NOMO-1 treated with DMSO at 0.1 percent for 48 hours (cell line): ENCODE measurements around the gene ELFN2.

Source experiments
- DNase-seq: peaks from one replicate; lab custom pipeline; 2025; ENCODE audit not compliant: unreplicated experiment; lab: John Stamatoyannopoulos, UW

Gene ELFN2

DNA sequence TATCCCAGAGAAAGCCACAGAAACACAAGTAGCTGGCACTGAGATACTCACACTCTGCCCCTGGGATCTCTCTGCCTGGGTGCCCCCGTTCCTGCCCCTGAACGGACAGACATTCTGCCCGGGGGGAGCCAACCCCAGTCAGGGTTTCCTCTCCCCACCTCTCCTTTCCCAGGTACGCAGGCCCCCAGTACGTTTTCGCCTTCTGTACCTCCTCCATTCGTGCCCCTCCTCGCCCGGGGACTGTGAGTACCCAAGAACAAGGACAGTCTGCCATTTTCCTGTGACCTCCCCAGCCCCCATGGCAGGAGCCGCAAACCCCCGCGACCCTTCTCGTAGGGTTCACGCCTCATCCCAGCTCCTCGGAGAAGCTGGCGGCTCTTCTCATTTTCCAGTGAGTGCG, 29.1 kb upstream of the ELFN2 start:
- DNase-seq: no peak

DNA sequence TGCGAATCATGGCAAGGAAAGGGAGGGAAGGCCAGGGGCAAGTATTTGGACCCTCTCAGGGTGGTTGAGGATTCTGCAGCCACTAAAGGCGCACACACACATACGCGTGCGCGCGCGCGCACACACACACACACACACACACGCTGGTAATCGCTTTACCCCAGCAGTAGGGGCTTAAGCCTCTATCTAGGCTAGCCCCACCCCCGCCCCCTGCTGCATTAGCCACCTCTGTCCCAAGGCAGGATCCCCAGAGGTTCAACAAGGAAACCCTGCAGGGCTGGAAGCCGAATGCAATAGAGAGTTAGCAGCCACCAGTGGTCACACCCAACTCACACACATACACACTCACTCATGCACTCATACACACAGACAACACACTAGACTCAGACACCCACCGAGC, 28.6 kb upstream of the ELFN2 start:
- DNase-seq: no peak

DNA sequence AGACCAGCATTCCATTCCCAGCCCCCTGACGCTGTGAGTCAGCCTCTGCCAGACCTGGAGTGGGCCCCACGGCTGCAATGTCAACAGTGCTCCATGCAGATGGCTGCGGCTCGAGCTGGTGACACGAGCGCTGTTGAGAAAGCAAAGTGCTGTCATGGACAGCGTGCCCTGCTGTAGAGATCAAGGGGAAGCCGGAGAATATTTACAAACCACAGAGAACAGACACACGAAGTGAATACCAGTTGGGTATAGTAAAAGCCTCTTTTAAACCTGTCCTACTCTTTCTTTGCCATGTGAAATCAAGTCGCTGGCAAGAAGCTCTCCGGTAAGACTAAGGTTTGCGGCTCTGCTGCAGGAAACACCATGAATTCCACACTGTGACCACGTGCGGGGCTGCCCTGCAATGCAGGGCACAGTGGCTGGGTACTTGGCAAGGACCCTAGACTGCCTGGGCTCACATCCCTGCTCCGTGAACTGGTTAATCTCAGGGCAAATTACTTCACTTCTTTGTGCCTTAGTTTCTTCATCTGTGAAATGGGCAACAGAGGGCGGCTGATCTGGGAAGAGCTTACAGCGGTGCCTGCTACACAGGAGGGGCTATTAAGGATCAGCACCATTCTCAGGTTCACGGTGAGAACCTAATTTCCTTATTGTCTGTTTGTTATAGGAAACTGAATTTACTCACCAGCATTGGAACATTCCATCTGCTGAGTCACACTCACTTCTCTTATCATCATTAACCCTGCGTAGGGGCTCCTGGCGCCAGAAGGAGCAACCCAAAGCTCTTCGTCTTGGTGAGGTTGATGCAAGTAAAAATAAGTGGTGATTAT, 27.8 kb upstream of the ELFN2 start:
- peak; percentile 67 for DNase-seq

DNA sequence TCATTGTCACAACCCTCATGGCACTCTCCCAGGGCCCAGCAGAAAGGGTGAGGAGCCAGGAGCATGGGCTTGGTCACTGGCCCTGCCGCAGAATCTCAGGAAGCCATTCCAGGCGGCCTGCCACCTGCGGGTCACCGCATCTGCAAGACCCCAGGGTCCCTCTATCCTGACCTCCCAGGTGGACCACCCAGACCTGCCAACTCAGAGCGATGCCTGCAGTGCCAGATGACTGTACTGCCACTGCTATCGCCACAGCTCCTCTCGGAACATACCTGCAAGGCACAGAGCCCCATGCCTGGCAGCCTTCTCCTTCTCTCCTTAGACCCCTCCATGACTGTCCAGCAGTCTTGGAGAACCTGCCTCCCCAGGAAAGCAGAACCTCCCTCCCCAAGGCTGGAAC, 26.4 kb upstream of the ELFN2 start:
- DNase-seq: no peak

DNA sequence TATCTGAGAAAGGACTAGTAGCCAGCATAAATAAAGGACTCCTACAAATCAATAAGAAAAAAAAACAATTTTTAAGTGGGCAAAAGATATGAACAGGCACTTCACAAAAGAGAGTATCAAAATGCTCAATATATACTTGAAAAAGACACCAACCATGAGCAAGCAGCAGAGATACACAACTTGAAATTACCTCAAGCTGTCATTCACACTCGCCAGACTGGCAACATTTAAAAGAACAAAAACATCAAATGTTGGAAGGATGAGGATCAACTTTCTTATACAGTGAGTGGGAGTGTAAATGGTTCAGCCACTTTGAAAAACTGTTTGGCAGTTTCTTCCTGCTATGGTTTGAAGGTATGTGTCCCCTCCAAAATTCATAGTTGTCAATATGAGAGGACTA, 23.9 kb upstream of the ELFN2 start:
- no peak for DNase-seq

DNA sequence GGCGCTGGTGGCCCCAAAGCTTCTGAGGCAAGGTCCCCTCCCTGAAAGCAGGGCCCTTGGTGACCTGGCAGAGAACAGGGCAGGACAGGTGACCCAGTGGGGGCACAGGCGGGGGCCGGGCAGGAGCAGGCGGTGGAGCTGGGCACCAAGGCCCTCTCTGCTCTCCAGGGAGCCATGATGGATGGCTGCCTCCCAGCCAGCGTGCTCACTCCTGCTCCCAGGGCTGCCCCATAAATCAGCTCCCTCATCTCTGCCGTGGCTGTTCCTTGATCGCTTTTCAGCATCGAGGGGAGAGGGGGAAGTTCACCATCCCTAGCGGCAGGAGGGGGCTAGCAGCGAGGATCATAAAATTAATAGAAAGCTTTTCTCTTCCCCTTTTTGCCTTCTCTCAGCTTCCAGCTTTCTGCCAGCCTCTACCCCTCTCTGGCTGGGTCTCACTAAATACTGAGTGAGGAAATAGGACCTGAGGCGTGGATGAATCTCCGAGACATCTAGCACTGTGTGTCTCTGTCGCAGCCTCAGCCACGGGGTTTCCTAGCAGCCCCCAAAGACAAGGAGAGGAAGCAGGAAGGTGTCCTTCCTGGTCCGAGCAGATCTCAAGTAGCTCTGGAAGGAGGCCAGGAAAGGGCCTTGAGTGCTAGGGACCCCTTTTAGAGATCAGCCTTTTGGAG, 22.2 kb upstream of the ELFN2 start:
- peak; percentile 83 for DNase-seq

DNA sequence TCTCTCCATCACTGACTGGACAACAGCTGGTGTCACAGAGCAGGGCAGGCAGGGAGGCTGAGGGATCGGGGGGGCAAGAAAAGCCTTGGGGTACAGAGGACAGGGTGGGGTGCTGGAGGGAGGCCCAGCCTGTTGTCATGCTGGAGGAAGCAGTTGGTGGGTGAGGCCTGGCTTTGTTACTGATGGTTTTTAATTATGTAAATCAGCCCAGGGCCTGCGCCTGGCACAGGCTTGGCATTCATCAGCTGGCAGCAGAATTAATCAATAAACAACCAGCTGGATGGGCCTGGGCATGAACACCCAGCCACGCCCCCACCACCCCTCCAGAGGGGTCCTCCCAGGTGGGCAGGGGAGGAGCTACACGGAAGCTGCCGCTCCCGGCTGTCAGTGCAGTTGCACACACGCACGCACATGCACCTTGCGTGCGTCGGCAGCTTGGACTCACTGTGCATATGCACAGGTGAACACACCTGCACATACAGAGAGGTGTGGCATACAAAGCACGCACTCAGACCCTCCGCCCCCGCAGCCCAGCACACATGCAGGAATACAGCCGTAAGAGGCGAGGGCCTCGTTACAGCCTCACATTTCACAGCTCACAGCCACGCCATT, 21.3 kb upstream of the ELFN2 start:
- no peak for DNase-seq

DNA sequence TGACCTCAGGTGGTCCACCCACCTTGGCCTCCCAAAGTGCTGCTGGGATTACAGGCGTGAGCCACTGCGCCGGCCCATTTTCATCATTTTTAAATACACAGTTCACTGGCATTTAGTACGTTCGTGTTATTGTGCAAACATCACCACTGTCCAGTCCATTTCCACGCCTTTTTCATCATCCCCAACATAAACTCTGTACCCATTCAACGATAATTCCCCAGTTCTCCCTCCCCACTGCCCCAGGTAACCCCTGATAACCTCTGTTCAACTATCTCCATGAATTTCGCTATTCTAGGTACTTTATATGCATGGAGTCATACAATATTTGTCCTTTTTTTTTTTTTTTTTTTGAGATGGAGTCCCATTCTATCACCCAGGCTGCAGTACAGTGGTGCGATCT, 18.2 kb upstream of the ELFN2 start:
- no peak for DNase-seq

DNA sequence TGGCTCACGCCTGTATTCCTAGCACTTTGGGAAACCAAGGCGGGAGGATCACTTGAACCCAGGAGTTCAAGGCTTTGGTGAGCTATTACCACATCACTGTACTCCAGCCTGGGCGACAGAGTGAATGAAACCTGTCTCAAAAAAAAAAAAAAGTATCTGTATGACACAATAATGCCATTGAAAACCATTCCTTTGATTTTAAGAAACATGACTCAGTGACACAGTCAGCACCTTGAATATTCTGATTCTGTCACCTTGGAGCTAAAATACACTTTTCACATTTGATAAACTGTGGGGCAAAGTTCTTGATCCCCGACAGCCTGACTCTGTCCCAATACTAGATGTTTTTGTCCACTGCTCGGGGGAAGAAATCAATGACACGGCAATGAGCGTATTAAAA, 16.7 kb upstream of the ELFN2 start:
- DNase-seq: no peak

DNA sequence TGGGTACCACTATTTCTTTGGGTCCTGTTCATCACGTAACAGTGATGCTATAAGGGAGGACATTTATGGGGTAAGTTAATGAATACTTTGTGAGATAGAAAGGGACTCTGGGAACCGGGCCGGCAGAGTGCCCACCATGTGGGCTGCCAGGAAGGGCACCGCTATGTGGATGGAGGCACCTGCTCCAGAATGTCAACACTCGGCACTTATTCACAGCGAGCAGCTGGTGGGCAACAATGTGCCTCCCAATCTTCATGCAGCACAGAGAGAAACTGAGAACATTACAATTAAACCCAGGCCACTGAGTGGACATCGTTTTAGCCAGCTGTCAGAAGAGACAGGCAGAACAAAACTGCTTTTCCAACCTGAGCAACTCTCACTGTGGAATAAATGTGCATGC, 15.8 kb upstream of the ELFN2 start:
- no peak for DNase-seq

DNA sequence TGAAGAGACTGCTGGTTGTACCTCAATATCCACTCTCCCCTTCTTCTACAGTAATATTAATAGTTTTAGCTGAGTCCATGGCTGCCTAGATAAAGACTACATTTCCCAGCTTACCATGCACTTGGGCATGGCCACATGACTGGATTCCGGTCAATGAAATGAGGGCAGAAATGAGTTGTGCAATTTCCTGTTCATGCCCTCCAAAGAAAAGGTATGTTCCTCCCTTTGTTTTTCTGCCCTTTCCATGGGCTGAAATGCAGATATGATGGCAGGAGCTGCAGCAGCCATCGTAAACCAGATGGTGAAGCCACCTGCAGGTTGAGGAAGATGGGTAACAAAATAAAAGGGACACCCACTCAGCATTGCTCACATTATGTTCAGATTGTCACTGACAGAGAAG, 15.3 kb upstream of the ELFN2 start:
- DNase-seq: peak; percentile 49

DNA sequence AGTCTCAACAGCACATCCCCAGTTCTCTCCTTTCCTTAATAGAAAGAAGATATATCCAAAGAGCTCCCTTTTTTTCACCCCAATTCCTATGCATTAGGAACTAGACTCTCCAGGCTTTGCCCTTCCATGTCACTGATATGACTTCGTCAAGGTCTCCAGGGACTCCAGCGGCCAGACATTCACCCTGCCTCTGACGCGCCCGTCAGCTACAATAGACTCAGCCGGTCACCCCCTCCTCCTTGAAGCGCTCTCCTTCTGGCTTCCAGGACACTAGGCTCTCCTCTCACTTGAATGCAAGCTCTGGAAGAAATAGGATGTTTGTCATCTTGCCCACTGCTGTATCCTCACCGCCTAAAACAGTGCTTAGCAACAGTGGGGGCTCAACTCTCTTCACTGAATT, 14.9 kb upstream of the ELFN2 start:
- no peak for DNase-seq

DNA sequence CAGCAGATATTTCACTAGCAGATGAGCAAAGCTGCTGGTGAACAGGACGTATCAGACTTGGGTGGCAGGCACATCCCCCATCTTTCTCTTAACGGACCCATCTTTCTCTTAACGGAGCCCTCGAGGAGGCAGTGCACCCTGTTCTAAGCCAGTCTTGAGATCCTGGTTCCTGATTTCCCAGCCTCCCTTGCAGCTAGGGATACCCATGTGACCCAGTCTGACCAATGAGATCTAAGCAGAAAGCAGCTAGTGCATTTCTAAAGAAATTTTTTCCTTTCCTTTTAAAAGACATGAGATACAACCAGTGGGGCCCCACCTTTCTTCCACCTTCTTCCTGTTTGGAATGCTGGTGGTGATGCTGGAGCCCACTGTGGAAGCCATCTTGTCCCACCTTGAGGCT, 13.6 kb upstream of the ELFN2 start:
- no peak for DNase-seq

DNA sequence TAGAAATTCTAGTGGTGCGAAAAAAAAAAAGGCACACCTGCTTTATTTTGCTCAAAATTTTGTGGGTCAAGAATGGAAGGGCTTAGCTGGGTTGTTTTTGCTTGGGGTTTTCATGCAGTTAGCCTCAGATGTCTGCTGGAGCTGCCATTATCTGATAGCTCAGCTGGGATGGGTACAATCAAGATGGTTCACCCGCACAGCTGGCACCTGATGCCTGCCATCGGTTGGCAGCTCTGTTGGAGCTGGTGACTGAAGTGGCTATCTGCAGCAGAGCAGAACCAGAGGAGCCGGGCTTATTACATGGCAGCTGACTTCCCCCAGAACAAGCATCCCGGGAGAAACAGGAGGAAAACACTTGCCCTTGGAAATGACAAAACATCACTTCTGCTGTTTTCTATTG, 12.1 kb upstream of the ELFN2 start:
- DNase-seq: no peak

DNA sequence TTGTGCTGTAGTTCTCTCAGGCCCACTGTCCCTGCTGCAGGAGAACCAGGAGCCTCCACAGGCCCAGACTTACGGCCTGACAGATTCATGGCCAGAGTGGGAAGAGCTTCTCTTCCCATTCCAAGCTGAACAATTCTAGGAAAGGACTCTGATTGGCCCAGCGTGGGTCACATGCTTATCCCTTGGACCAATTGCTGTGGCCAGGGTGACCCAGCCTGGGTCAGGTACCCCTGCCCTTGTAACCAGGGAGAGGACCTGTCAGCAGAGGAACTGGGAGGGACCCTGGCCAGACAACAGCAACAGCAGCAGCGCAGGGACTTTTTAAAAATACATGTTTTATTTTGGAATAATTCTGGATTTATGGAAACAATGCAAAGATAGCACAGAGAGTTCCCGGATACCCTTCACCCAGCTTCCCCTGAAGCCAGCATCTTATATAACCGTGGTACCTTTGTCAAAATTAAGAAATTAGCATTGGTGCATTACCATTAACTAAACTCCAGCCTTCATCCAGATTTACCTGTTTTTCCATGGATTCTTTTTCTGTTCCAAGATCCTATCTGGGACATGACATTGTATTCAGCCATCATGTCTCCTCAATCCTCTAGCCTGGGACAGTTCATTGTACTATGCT, 8.8 kb upstream of the ELFN2 start:
- DNase-seq: no peak

DNA sequence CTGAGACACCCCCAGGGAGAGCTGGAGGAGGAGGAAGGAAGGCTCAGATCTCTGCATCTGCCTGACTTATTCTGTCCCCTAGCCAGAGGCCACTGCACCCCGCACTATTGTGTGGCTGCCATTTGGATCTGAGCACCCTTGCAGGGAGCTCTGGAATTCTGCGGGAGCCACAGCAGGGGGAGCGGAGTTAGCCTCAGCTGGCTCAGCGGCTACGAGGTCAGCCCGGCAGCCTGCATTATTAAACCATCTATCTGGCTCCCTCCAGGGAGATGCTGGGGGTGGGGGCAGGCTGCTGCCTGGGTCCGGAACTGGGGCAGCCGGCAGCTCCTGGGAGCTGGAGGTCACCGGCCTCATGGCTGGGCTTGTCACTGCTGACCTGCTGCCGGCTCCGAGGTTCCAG, 6.5 kb upstream of the ELFN2 start:
- no peak for DNase-seq

DNA sequence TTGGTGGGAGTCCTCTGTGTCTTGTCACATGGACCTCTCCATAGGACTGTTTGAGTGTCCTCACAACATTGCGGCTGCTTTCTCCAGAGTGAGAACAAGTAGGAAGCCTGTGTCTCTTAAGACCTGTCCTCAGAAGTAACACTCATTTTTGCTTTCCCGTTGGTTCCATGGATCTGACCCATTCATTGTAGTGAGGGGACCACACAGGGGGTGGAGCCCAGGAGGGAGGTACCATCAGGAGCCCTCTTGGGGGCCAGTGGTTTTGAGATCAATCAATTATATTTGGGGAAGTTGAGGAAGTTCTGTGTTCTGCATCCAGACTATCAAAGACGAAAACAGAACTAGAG, 5.4 kb upstream of the ELFN2 start:
- DNase-seq: no peak

DNA sequence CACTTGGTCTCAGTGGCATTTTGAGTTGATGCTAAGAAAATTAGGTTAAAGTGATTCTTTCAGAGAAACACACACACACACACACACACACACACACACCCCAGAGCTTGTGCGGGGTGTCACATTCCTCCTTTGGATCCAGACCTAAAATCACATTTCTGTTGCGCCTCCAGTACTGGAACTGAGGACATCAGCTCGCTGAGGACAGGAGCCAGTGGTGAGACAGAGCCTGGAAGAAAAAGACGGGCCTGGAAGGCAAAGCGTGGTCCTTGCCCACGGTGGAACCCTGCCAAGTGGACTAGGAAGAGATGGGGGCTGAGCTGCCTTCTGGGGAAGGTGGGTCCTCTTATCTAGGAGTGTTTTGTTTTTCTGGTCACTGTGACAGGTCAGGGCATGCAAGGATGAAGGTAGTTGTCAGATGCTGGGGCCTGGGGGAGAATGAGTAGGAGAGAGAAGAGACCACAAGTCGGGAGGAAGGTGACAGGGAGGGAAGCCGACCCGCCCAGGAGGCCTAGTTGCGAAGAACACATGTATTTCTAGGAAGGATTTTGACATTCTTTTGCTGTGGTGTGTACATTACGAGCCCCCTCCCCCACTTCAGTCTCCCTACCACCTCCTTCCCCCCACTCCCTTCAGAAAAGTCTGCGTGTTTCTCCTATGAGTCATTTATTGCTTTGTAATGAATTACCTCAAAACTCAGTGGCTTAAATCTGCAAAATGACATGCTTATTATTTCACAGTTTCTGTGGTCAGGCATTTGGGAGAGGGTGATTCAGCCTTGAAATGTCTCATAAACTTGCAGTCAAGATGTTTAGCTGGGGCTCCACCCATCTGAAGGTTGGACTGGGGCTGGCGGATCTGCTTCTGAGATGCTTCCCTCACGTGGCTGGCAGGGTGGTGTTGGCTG, 4.8 kb upstream of the ELFN2 start:
- DNase-seq: peak; percentile 86

DNA sequence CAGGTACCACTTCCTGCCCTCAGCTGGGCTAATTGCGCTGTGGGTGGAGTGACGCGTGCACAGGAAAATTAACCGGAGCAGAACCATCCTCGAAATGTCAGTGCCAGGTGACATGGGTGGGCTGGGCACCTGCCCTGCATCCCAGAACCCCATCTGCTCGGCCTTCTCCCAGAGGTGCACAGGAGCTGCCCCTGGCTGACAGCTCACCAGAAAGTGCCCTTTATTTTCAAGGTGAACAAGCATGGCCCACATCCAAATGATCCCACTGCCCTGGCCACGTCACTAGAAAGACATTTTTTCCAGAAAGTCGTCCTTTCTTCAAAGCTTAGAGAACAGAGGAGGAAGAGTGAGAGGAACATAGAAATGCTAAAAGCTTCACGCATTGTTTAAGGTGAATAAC, 4.1 kb upstream of the ELFN2 start:
- no peak for DNase-seq

DNA sequence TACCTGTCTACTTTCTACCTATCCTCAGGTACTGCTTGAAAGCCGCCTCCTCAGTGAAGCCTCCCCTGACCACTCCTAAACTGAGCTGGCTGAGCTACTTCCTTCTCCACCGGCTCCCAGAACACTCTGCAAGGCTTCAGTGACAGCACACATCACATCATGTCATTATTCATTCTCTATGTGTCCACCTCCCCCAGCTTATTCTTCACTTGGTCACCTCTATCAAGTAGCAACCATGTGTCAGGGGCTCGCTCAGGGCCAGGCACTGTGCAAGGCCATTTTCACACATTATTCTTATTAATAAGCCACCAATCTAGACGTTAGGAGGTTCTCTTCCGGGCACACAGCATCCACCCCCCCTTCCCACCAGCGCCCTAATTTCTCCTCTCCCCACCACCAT, 3.7 kb upstream of the ELFN2 start:
- DNase-seq: no peak
